ENCODE measurements around the gene RAB2B. TPM values are rescaled to one million over a fixed set of nuclear protein-coding genes. Genes with fewer than 3 reads are reported as not detected.
"Not testable (repeated sequence)": the region's sequence is repeated elsewhere in the genome, so short reads cannot be mapped to it uniquely, and the experiment has no call there.

The RAB2B gene
- polyA plus RNA-seq, 4 donors = 33.7 to 42.8 (median 39.3) TPM

GRCh38 chr14:21494902-21495762, 18.4 kb upstream of the RAB2B start:
- no peak for DNase-seq (ENCODE audit: low read depth in 4 of 4, low spot score in 3 of 4)

GRCh38 chr14:21486640-21487087, 9.9 kb upstream of the RAB2B start:
- no peak for DNase-seq (ENCODE audit: low read depth in 4 of 4, low spot score in 3 of 4)

- peak in 2 of 4 donors; percentile 61 to 67 for DNase-seq (ENCODE audit: low read depth in 4 of 4, low spot score in 3 of 4)
Measured at GRCh38 chr14:21476523-21476924, 235 bp downstream of the RAB2B start.

- DNase-seq (ENCODE audit: low read depth in 4 of 4, low spot score in 3 of 4) = no peak
Measured at GRCh38 chr14:21475767-21476522, 814 bp downstream of the RAB2B start.

- no peak for DNase-seq (ENCODE audit: low read depth in 4 of 4, low spot score in 3 of 4)
Measured at GRCh38 chr14:21467616-21468015, 9.1 kb downstream of the RAB2B start.

- DNase-seq (ENCODE audit: low read depth in 4 of 4, low spot score in 3 of 4) = peak; percentile 97 to 99 (median 99)
Measured at GRCh38 chr14:21455912-21456667, 20.7 kb downstream of the RAB2B start, which contains the start of gene CHD8. Gene CHD8 (minus strand): TSS chr14:21456123. CDS start chr14:21431643, 24,480 bp downstream.

GRCh38 chr14:21455592-21455911, 21.2 kb downstream of the RAB2B start:
- DNase-seq (ENCODE audit: low read depth in 4 of 4, low spot score in 3 of 4) = no peak

GRCh38 chr14:21454843-21455544, 21.8 kb downstream of the RAB2B start:
- no peak for DNase-seq (ENCODE audit: low read depth in 4 of 4, low spot score in 3 of 4)

- no peak for DNase-seq (ENCODE audit: low read depth in 4 of 4, low spot score in 3 of 4)
Measured at GRCh38 chr14:21449899-21450216, 26.9 kb downstream of the RAB2B start.

GRCh38 chr14:21442657-21443056, 34.1 kb downstream of the RAB2B start:
- not testable (repeated sequence) for DNase-seq (ENCODE audit: low read depth in 4 of 4, low spot score in 3 of 4)

- DNase-seq (ENCODE audit: low read depth in 4 of 4, low spot score in 3 of 4) = no peak
Measured at GRCh38 chr14:21440859-21441258, 35.9 kb downstream of the RAB2B start.

GRCh38 chr14:21437063-21437901, 39.5 kb downstream of the RAB2B start:
- DNase-seq (ENCODE audit: low read depth in 4 of 4, low spot score in 3 of 4) = peak; percentile 100

GRCh38 chr14:21436567-21437062, 40.1 kb downstream of the RAB2B start:
- no peak for DNase-seq (ENCODE audit: low read depth in 4 of 4, low spot score in 3 of 4)

GRCh38 chr14:21431126-21431525, 45.6 kb downstream of the RAB2B start:
- DNase-seq (ENCODE audit: low read depth in 4 of 4, low spot score in 3 of 4) = no peak

GRCh38 chr14:21428930-21429329, 47.8 kb downstream of the RAB2B start:
- DNase-seq (ENCODE audit: low read depth in 4 of 4, low spot score in 3 of 4) = no peak

- DNase-seq (ENCODE audit: low read depth in 4 of 4, low spot score in 3 of 4) = no peak
Measured at GRCh38 chr14:21426692-21427091, 50.1 kb downstream of the RAB2B start.

- no peak for DNase-seq (ENCODE audit: low read depth in 4 of 4, low spot score in 3 of 4)
Measured at GRCh38 chr14:21419528-21419927, 57.2 kb downstream of the RAB2B start.

GRCh38 chr14:21415329-21415728, 61.4 kb downstream of the RAB2B start:
- no peak for DNase-seq (ENCODE audit: low read depth in 4 of 4, low spot score in 3 of 4)

GRCh38 chr14:21414137-21414631, 62.6 kb downstream of the RAB2B start:
- DNase-seq (ENCODE audit: low read depth in 4 of 4, low spot score in 3 of 4) = no peak

Data from right renal pelvis (tissue), 4 donors.